Trophoblast cell (in vitro differentiated cells and primary cell): ENCODE data around the gene PREX1.

ENCODE experiments used
- DNase-seq, 2 donors: peaks; one replicate each; pipeline ENCODE4 v3.0.0-alpha.2; 2016
- H2AFZ ChIP-seq: 2 replicates; pipeline ENCODE4 v1.6.1; 2013; ENCODE audit warnings: low read length, moderate library complexity, mild to moderate bottlenecking; ENCODE audit not compliant: insufficient read depth, poor library complexity
- H2AK5ac ChIP-seq: 2 replicates; pipeline ENCODE4 v1.6.1; 2013; ENCODE audit warnings: mild to moderate bottlenecking, low read length
- H2BK120ac ChIP-seq: 2 replicates; pipeline ENCODE4 v1.6.1; 2013; ENCODE audit warnings: low read length, mild to moderate bottlenecking, moderate library complexity; ENCODE audit not compliant: insufficient read depth, poor library complexity
- H2BK12ac ChIP-seq: 2 replicates; pipeline ENCODE4 v1.6.1; 2013; ENCODE audit warnings: mild to moderate bottlenecking, low read length, moderate library complexity
- H2BK5ac ChIP-seq: 2 replicates; pipeline ENCODE4 v1.6.1; 2013; ENCODE audit warnings: low read length, low read depth, moderate library complexity, mild to moderate bottlenecking; ENCODE audit not compliant: poor library complexity
- H3K14ac ChIP-seq: 2 replicates; pipeline ENCODE4 v1.6.1; 2013; ENCODE audit warnings: mild to moderate bottlenecking, low read length
- H3K18ac ChIP-seq: 2 replicates; pipeline ENCODE4 v1.6.1; 2013; ENCODE audit warnings: mild to moderate bottlenecking, low read length
- H3K23ac ChIP-seq: 2 replicates; pipeline ENCODE4 v1.6.1; 2013; ENCODE audit warnings: low read length
- H3K27ac ChIP-seq: 2 replicates; pipeline ENCODE4 v1.5.1; 2013; ENCODE audit warnings: low read depth, mild to moderate bottlenecking, inconsistent platforms, low read length, moderate library complexity
- H3K27me3 ChIP-seq: 2 replicates; pipeline ENCODE4 v1.6.1; 2013; ENCODE audit warnings: inconsistent platforms, mild to moderate bottlenecking, low read length, moderate library complexity; ENCODE audit not compliant: insufficient read depth
- H3K36me3 ChIP-seq, 2 experiments: 1 replicate in 1 of 2; 2 replicates in 1 of 2; pipeline ENCODE4 v1.6.1; 2013; ENCODE audit warnings: low read length in 2 of 2, mild to moderate bottlenecking in 2 of 2, moderate library complexity in 1 of 2; ENCODE audit not compliant: insufficient read depth in 2 of 2, control insufficient read depth in 1 of 2
- H3K4ac ChIP-seq: 2 replicates; pipeline ENCODE4 v1.6.1; 2013; ENCODE audit warnings: low read depth, mild to moderate bottlenecking, low read length, moderate library complexity
- H3K4me1 ChIP-seq, 2 experiments: 1 replicate in 1 of 2; 2 replicates in 1 of 2; pipeline ENCODE4 v1.6.1; 2013; ENCODE audit warnings: low read length in 2 of 2, mild to moderate bottlenecking in 2 of 2, moderate library complexity in 1 of 2; ENCODE audit not compliant: insufficient read depth in 2 of 2, control insufficient read depth in 1 of 2
- H3K4me2 ChIP-seq: 2 replicates; pipeline ENCODE4 v1.6.1; 2013; ENCODE audit warnings: inconsistent platforms, mild to moderate bottlenecking, low read length, moderate library complexity
- H3K4me3 ChIP-seq: 2 replicates; pipeline ENCODE4 v1.5.1; 2013; ENCODE audit warnings: mild to moderate bottlenecking, low read depth, low read length, inconsistent platforms
- H3K79me1 ChIP-seq: one replicate; pipeline ENCODE4 v1.6.1; 2013; ENCODE audit warnings: low read length
- H3K79me2 ChIP-seq: 2 replicates; pipeline ENCODE4 v1.6.1; 2013; ENCODE audit warnings: low read length, mild to moderate bottlenecking; ENCODE audit not compliant: control insufficient read depth, insufficient read depth, poor library complexity
- H3K9ac ChIP-seq: 2 replicates; pipeline ENCODE4 v1.6.1; 2013; ENCODE audit warnings: mild to moderate bottlenecking, low read length
- H3K9me3 ChIP-seq: 2 replicates; pipeline ENCODE4 v1.6.1; 2013; ENCODE audit warnings: low read depth, mild to moderate bottlenecking, control low read depth, inconsistent platforms, low read length; ENCODE audit not compliant: insufficient read depth
- H4K12ac ChIP-seq: 2 replicates; pipeline ENCODE4 v1.6.1; 2013; ENCODE audit warnings: low read depth, mild to moderate bottlenecking, low read length, moderate library complexity
- H4K8ac ChIP-seq: 2 replicates; pipeline ENCODE4 v1.6.1; 2013; ENCODE audit warnings: low read depth, mild to moderate bottlenecking, low read length, moderate library complexity
- H4K91ac ChIP-seq: one replicate; pipeline ENCODE4 v1.6.1; 2013; ENCODE audit warnings: low read depth, mild to moderate bottlenecking, low read length, moderate library complexity
- WGBS: extraction: QIAGEN DNeasy Blood & Tissue Kit; methylation state at CpG from one replicate; pipeline ENCODE4 v1.1.7; 2013; ENCODE audit warnings: missing lambda C conversion rate; ENCODE audit not compliant: insufficient read length, insufficient coverage; ENCODE audit errors: extremely low coverage; 5-methylcytosine and 5-hydroxymethylcytosine counted together

The PREX1 gene

GRCh38 chr20:48751871-48752270, 75.9 kb downstream of the PREX1 start:
- no peak overlapping the region for H2BK5ac ChIP-seq
- H3K79me2 ChIP-seq: no peaks in the 10 kb centered on the region
- H3K4me1 ChIP-seq: peaks cover 0 to 4% of the 10 kb centered on the region in 2 experiments
- H2AK5ac ChIP-seq: no peak overlapping the region
- H3K27me3 ChIP-seq: no peaks in the 10 kb centered on the region
- no peak overlapping the region for H2AFZ ChIP-seq
- no peak overlapping the region for H4K8ac ChIP-seq
- H3K4ac ChIP-seq: no peak overlapping the region
- DNase-seq: no peak
- no peak overlapping the region for H2BK12ac ChIP-seq
- H3K18ac ChIP-seq: no peak overlapping the region
- no peak overlapping the region for H3K14ac ChIP-seq
- H3K4me2 ChIP-seq: no peak overlapping the region
- no peak overlapping the region for H3K4me3 ChIP-seq
- H3K36me3 ChIP-seq: no peaks in the 10 kb centered on the region
- WGBS: no CpG with 5 or more reads among the region's 4 CpGs
- no peaks in the 10 kb centered on the region for H3K79me1 ChIP-seq
- H3K9ac ChIP-seq: no peak overlapping the region
- H3K27ac ChIP-seq: no peak overlapping the region
- no peak overlapping the region for H2BK120ac ChIP-seq
- no peak overlapping the region for H4K91ac ChIP-seq
- no peak overlapping the region for H4K12ac ChIP-seq
- H3K9me3 ChIP-seq: peaks cover 4% of the 10 kb centered on the region
- no peak overlapping the region for H3K23ac ChIP-seq

- no peak overlapping the region for H2BK12ac ChIP-seq
- no peak overlapping the region for H2BK120ac ChIP-seq
- H2AFZ ChIP-seq: no peak overlapping the region
- no peaks in the 10 kb centered on the region for H3K79me1 ChIP-seq
- no peak overlapping the region for H3K23ac ChIP-seq
- no peak overlapping the region for H4K8ac ChIP-seq
- no CpG with 5 or more reads among the region's 18 CpGs for WGBS
- H3K4me2 ChIP-seq: no peak overlapping the region
- H3K4me1 ChIP-seq: peaks cover 0 to 4% of the 10 kb centered on the region in 2 experiments
- DNase-seq: no peak
- H3K4ac ChIP-seq: no peak overlapping the region
- no peak overlapping the region for H3K4me3 ChIP-seq
- H3K9ac ChIP-seq: no peak overlapping the region
- H4K91ac ChIP-seq: no peak overlapping the region
- H3K14ac ChIP-seq: no peak overlapping the region
- H3K9me3 ChIP-seq: peaks cover 4% of the 10 kb centered on the region
- H3K27me3 ChIP-seq: no peaks in the 10 kb centered on the region
- no peak overlapping the region for H3K18ac ChIP-seq
- H3K36me3 ChIP-seq: no peaks in the 10 kb centered on the region
- no peak overlapping the region for H2BK5ac ChIP-seq
- no peak overlapping the region for H3K27ac ChIP-seq
- no peak overlapping the region for H4K12ac ChIP-seq
- no peak overlapping the region for H2AK5ac ChIP-seq
- H3K79me2 ChIP-seq: no peaks in the 10 kb centered on the region
Measured at GRCh38 chr20:48750941-48751635, 76.7 kb downstream of the PREX1 start.

- no peaks in the 10 kb centered on the region for H3K27me3 ChIP-seq
- no peaks in the 10 kb centered on the region for H3K36me3 ChIP-seq
- no CpG with 5 or more reads among the region's 3 CpGs for WGBS
Measured at GRCh38 chr20:48750376-48750775, 77.4 kb downstream of the PREX1 start.

GRCh38 chr20:48749437-48749836, 78.4 kb downstream of the PREX1 start:
- H3K4me1 ChIP-seq: peaks cover 0 to 4% of the 10 kb centered on the region in 2 experiments
- H3K9me3 ChIP-seq: peaks cover 4% of the 10 kb centered on the region
- H4K12ac ChIP-seq: no peak overlapping the region
- H3K36me3 ChIP-seq: no peaks in the 10 kb centered on the region
- H3K4me2 ChIP-seq: no peak overlapping the region
- no peaks in the 10 kb centered on the region for H3K79me2 ChIP-seq
- no peak overlapping the region for H2BK5ac ChIP-seq
- WGBS: no CpG with 5 or more reads among the region's 10 CpGs
- H2BK12ac ChIP-seq: no peak overlapping the region
- no peaks in the 10 kb centered on the region for H3K79me1 ChIP-seq
- no peak overlapping the region for H2AK5ac ChIP-seq
- no peak overlapping the region for H3K27ac ChIP-seq
- DNase-seq: no peak
- no peak overlapping the region for H3K18ac ChIP-seq
- H3K27me3 ChIP-seq: no peaks in the 10 kb centered on the region
- H3K9ac ChIP-seq: no peak overlapping the region
- no peak overlapping the region for H3K4ac ChIP-seq
- no peak overlapping the region for H3K23ac ChIP-seq
- H2AFZ ChIP-seq: no peak overlapping the region
- no peak overlapping the region for H2BK120ac ChIP-seq
- H3K14ac ChIP-seq: no peak overlapping the region
- no peak overlapping the region for H4K91ac ChIP-seq
- H3K4me3 ChIP-seq: no peak overlapping the region
- H4K8ac ChIP-seq: no peak overlapping the region

More at GRCh38 chr20:48750376-48750775, 77.4 kb downstream of the PREX1 start:
- Histone ChIP-seq H3K9ac (no peak overlapping the region), H3K4me3 (no peak overlapping the region), H3K4ac (no peak overlapping the region), H3K23ac (no peak overlapping the region), H3K79me2 (no peaks in the 10 kb centered on the region), H3K27ac (no peak overlapping the region), H2BK120ac (no peak overlapping the region), H2AK5ac (no peak overlapping the region), H3K4me1 (peaks cover 0 to 4% of the 10 kb centered on the region in 2 experiments), H3K9me3 (peaks cover 4% of the 10 kb centered on the region), H3K4me2 (no peak overlapping the region), H2BK5ac (no peak overlapping the region), H3K18ac (no peak overlapping the region), H2AFZ (no peak overlapping the region), H2BK12ac (no peak overlapping the region), H3K14ac (no peak overlapping the region), H3K79me1 (no peaks in the 10 kb centered on the region), H4K12ac (no peak overlapping the region), H4K8ac (no peak overlapping the region), H4K91ac (no peak overlapping the region)
- no peak for DNase-seq
